ENCODE measurements around the gene PPP1R13B. TPM values are rescaled to one million over a fixed set of nuclear protein-coding genes. Genes with fewer than 3 reads are reported as not detected.

PPP1R13B gene
- total RNA-seq, 1 experiment from 2014 or later = 17.8 TPM

DNA sequence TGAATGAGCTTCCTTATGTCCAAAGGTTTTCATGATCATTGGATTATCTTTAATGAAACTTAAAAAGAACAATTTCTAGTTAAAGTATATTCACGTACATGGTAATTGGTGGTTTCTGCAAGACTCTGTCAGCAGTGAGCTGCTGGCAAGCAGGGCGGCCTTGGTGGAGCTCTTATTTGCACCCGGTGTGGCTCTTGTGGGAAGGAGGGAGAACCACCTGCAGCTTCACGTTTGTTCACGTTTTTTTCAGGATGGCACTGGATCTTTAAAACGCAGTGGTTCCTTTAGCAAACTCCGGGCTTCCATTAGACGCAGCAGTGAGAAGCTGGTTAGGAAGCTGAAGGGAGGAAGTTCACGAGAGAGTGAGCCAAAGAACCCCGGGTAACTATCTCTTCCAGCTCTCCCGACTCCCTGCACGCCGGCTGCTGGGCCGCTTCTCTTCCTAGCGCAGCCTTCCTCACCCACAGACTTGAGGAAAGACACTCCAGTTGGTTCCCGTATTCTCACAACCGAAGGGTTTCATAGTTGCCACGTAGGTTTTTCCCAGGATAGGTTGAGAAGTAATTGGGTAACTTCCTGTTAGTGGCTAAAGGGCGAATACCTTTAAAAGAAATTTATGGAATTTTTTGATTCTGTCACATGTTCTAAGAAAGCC, 160.4 kb downstream of the PPP1R13B start:
- TF ChIP-seq JUND (IDR thresholded peaks at IDR 0.05) (no peak), POLR2AphosphoS5 (IDR thresholded peaks at IDR 0.05; ENCODE audit: low read depth, low read length) (no peak), EZH2phosphoT487 (IDR thresholded peaks at IDR 0.05; ENCODE audit: borderline replicate concordance) (no peak), CEBPB (IDR thresholded peaks at IDR 0.05; ENCODE audit: low read depth) (no peak), ZFX (IDR thresholded peaks at IDR 0.05) (no peak), RAD21 (IDR thresholded peaks at IDR 0.05; ENCODE audit: low read depth) (no peak), EZH2 (IDR thresholded peaks at IDR 0.05) (no peak), ELF1 (IDR thresholded peaks at IDR 0.05; ENCODE audit: borderline replicate concordance, low read depth) (no peak), SRF (IDR thresholded peaks at IDR 0.05; ENCODE audit: low read depth) (no peak), TCF7L2 (IDR thresholded peaks at IDR 0.05; ENCODE audit: borderline replicate concordance, extremely low read depth, insufficient read depth, insufficient read length) (no peak), FOSL1 (IDR thresholded peaks at IDR 0.05; ENCODE audit: low read depth) (no peak), EGR1 (IDR thresholded peaks at IDR 0.05; ENCODE audit: low read depth) (no peak), POLR2A (IDR thresholded peaks at IDR 0.05; ENCODE audit: borderline replicate concordance, extremely low read depth, insufficient read depth, insufficient read length) (no peak)
- TF ChIP-seq, protein P1, sequence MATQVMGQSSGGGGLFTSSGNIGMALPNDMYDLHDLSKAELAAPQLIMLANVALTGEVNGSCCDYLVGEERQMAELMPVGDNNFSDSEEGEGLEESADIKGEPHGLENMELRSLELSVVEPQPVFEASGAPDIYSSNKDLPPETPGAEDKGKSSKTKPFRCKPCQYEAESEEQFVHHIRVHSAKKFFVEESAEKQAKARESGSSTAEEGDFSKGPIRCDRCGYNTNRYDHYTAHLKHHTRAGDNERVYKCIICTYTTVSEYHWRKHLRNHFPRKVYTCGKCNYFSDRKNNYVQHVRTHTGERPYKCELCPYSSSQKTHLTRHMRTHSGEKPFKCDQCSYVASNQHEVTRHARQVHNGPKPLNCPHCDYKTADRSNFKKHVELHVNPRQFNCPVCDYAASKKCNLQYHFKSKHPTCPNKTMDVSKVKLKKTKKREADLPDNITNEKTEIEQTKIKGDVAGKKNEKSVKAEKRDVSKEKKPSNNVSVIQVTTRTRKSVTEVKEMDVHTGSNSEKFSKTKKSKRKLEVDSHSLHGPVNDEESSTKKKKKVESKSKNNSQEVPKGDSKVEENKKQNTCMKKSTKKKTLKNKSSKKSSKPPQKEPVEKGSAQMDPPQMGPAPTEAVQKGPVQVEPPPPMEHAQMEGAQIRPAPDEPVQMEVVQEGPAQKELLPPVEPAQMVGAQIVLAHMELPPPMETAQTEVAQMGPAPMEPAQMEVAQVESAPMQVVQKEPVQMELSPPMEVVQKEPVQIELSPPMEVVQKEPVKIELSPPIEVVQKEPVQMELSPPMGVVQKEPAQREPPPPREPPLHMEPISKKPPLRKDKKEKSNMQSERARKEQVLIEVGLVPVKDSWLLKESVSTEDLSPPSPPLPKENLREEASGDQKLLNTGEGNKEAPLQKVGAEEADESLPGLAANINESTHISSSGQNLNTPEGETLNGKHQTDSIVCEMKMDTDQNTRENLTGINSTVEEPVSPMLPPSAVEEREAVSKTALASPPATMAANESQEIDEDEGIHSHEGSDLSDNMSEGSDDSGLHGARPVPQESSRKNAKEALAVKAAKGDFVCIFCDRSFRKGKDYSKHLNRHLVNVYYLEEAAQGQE (IDR thresholded peaks at IDR 0.05; ENCODE audit: low read depth) = no peak
- TF ChIP-seq, protein P2, sequence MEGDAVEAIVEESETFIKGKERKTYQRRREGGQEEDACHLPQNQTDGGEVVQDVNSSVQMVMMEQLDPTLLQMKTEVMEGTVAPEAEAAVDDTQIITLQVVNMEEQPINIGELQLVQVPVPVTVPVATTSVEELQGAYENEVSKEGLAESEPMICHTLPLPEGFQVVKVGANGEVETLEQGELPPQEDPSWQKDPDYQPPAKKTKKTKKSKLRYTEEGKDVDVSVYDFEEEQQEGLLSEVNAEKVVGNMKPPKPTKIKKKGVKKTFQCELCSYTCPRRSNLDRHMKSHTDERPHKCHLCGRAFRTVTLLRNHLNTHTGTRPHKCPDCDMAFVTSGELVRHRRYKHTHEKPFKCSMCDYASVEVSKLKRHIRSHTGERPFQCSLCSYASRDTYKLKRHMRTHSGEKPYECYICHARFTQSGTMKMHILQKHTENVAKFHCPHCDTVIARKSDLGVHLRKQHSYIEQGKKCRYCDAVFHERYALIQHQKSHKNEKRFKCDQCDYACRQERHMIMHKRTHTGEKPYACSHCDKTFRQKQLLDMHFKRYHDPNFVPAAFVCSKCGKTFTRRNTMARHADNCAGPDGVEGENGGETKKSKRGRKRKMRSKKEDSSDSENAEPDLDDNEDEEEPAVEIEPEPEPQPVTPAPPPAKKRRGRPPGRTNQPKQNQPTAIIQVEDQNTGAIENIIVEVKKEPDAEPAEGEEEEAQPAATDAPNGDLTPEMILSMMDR (IDR thresholded peaks at IDR 0.05 in 2 of 3, conservative IDR thresholded peaks at IDR 0.05 in 1 of 3; ENCODE audit: borderline replicate concordance in 1 of 3, insufficient read depth in 1 of 3, low read depth in 2 of 3, low read length in 2 of 3) = no peak
- TF ChIP-seq, protein P3, sequence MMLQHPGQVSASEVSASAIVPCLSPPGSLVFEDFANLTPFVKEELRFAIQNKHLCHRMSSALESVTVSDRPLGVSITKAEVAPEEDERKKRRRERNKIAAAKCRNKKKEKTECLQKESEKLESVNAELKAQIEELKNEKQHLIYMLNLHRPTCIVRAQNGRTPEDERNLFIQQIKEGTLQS (IDR thresholded peaks at IDR 0.05) = no peak
- TF ChIP-seq, protein P4, sequence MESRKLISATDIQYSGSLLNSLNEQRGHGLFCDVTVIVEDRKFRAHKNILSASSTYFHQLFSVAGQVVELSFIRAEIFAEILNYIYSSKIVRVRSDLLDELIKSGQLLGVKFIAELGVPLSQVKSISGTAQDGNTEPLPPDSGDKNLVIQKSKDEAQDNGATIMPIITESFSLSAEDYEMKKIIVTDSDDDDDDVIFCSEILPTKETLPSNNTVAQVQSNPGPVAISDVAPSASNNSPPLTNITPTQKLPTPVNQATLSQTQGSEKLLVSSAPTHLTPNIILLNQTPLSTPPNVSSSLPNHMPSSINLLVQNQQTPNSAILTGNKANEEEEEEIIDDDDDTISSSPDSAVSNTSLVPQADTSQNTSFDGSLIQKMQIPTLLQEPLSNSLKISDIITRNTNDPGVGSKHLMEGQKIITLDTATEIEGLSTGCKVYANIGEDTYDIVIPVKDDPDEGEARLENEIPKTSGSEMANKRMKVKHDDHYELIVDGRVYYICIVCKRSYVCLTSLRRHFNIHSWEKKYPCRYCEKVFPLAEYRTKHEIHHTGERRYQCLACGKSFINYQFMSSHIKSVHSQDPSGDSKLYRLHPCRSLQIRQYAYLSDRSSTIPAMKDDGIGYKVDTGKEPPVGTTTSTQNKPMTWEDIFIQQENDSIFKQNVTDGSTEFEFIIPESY (IDR thresholded peaks at IDR 0.05; ENCODE audit: extremely low read depth, insufficient replicate concordance, low read length) = no peak
- H2AFZ ChIP-seq (ENCODE audit: low read depth, low read length, poor library complexity, severe bottlenecking) = no peak overlapping the region
- ChIA-PET RAD21 (ENCODE audit: low non-redundant PET in 1 of 2, low total read pairs in 2 of 2, uncharacterized antibody in 2 of 2, unreplicated experiment in 2 of 2) (no interaction called here), CTCF (no interaction called here), POLR2A (no interaction called here)
- ATAC-seq (no peak), DNase-seq (ENCODE audit: low read depth, low spot score) (no peak)
- H3K4me1 ChIP-seq (ENCODE audit: control insufficient read depth in 1 of 2, insufficient read depth in 2 of 2, low read length in 2 of 2) = no peaks in the 10 kb centered on the region; a peak in 1 of 4 replicates
- H3K9ac ChIP-seq (ENCODE audit: low read length) = no peak overlapping the region
- no peak overlapping the region for H3K4me3 ChIP-seq (replicated peaks in 1 of 2; ENCODE audit: low read depth in 1 of 2, low read length in 2 of 2)
- no peak overlapping the region for H3K27ac ChIP-seq (ENCODE audit: low read depth, low read length)
- no peak overlapping the region for H3K4me2 ChIP-seq (ENCODE audit: low read length)
- H3K9me3 ChIP-seq (ENCODE audit: control insufficient read depth in 1 of 2, insufficient read depth in 1 of 2, low read depth in 1 of 2, low read length in 2 of 2) = no peaks in the 10 kb centered on the region
- H3K27me3 ChIP-seq (ENCODE audit: insufficient read depth, low read length) = no peaks in the 10 kb centered on the region
- peaks cover 12% of the 10 kb centered on the region; the same call in 1 of the 2 replicates for H3K79me2 ChIP-seq (ENCODE audit: insufficient read depth, low read length)
- intact Hi-C loops (cut with micrococcal nuclease) = no loop called here
- H3K9me2 ChIP-seq (ENCODE audit: insufficient read depth) = no peaks in the 10 kb centered on the region
- H3K36me3 ChIP-seq (ENCODE audit: control insufficient read depth in 1 of 2, insufficient read depth in 2 of 2, low read length in 2 of 2) = peaks cover 31% of the 10 kb centered on the region in 2 experiments; a peak in 3 of 4 replicates
- H4K20me1 ChIP-seq (ENCODE audit: insufficient read depth) = peaks cover 15% of the 10 kb centered on the region; the same call in 1 of the 2 replicates
- no TSS peak for BruUV-seq (replicated peaks)
